ENCODE results near the gene ZNF679. TPM values are rescaled to one million over a fixed set of nuclear protein-coding genes. Genes with fewer than 3 reads are reported as not detected.
"Not testable (repeated sequence)": the region's sequence is repeated elsewhere in the genome, so short reads cannot be mapped to it uniquely, and the experiment has no call there.

ZNF679 gene
- total RNA-seq, 1 donor: not detected

GRCh38 chr7:64312826-64313225, 84.6 kb downstream of the ZNF679 start:
- no peak for DNase-seq (ENCODE audit: low read depth)
- H3K4me3 ChIP-seq (ENCODE audit: low read depth, low read length): no peak overlapping the region
- no peak for TF ChIP-seq CTCF (IDR thresholded peaks at IDR 0.05; ENCODE audit: insufficient read depth, low read depth, low read length)

GRCh38 chr7:64313740-64314491, 85.6 kb downstream of the ZNF679 start, which contains the start of gene ZNF736:
TSS of gene ZNF736 (plus strand) at chr7:64313961. CDS start at chr7:64314151, 190 bp downstream.
- TF ChIP-seq CTCF (IDR thresholded peaks at IDR 0.05; ENCODE audit: insufficient read depth, low read depth, low read length): no peak
- peak; percentile 93 for DNase-seq (ENCODE audit: low read depth)
- H3K4me3 ChIP-seq (ENCODE audit: low read depth, low read length): peak within 1 kb of the TSS; percentile 96

GRCh38 chr7:64314566-64314965, 86.3 kb downstream of the ZNF679 start:
- DNase-seq (ENCODE audit: low read depth): no peak
- H3K4me3 ChIP-seq (ENCODE audit: low read depth, low read length): peak overlapping the region; percentile 96
- no peak for TF ChIP-seq CTCF (IDR thresholded peaks at IDR 0.05; ENCODE audit: insufficient read depth, low read depth, low read length)

GRCh38 chr7:64316031-64316742, 87.9 kb downstream of the ZNF679 start:
- DNase-seq (ENCODE audit: low read depth); H3K4me3 ChIP-seq (ENCODE audit: low read depth, low read length): not testable (repeated sequence)

Other genes starting within 250 kb of the ZNF679 start
- not detected in 2 replicates for gene ZNF722, start 229.6 kb upstream of the ZNF679 start, total RNA-seq
- gene ZNF727, start 183.0 kb upstream of the ZNF679 start, total RNA-seq: not detected in 2 replicates
- not detected in 2 replicates for gene ZNF735, start 21.3 kb upstream of the ZNF679 start, total RNA-seq
- gene ZNF736, start 85.5 kb downstream of the ZNF679 start, total RNA-seq: 7.4 and 8.6 TPM in 2 replicates